HTERT RPE-1 (cell line): ENCODE data around the gene SPAG16.
"Not testable (repeated sequence)": the region's sequence is repeated elsewhere in the genome, so short reads cannot be mapped to it uniquely, and the experiment has no call there.

Experiments used
- in situ Hi-C: fragments of 300-500 bp; cut with MboI; formaldehyde crosslinking; loops from 4 replicates; pipeline ENCODE4 v1.14.3; 2020; ENCODE audit warnings: low sequenced_read_pairs

Gene SPAG16

DNA sequence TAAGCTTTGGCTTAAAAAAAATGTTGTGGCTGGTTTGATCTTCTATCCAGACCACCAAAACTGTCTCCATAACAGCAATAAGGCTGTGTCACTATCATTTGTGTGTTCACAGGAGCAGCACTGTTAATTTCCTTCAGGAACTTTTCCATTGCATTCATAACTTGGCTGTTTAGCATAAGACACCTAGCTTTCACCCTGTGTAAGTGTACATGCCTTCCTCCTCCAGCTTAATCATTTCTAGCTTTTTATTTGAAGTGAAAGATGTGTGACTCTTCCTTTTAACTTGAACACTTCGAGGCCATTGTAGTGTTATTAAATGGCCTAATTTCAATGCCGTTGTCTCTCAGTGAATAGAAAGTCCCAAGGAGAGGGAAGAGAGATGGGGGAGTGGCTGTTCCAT lies 773.7 kb downstream of the SPAG16 start:
- in situ Hi-C loops, result no loop called here

GRCh38 chr2:214062279-214062678 lies 778.0 kb downstream of the SPAG16 start:
- in situ Hi-C loops, result not testable (repeated sequence)

GRCh38 chr2:214064471-214064870 lies 780.2 kb downstream of the SPAG16 start:
- in situ Hi-C loops, result no loop called here

DNA sequence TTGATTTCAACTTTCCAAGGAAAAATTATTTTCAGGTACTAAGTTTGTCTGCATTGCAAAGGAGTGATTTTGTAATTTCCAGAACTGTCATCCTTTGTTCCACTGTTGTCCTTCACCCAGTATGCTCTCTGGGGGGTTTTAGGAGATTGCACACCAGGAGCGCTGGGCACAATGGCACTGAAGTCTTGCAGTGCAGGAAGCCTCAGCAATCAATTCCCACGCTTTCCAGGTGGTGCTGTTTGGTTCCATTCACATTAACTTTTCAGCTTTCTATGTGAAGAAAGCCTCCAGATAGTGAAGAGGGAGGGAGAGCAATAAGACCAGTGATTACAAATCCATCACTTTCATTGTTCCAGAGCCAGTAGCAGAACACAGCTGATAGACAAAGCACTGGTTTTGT lies 782.6 kb downstream of the SPAG16 start:
- in situ Hi-C loops, result no loop called here

GRCh38 chr2:214069254-214069653 lies 785.0 kb downstream of the SPAG16 start:
- in situ Hi-C loops, result no loop called here

GRCh38 chr2:214075456-214075855 lies 791.2 kb downstream of the SPAG16 start:
- in situ Hi-C loops, result no loop called here

- in situ Hi-C loops, result no loop called here
Observed at GRCh38 chr2:214076527-214076926, 792.3 kb downstream of the SPAG16 start.

DNA sequence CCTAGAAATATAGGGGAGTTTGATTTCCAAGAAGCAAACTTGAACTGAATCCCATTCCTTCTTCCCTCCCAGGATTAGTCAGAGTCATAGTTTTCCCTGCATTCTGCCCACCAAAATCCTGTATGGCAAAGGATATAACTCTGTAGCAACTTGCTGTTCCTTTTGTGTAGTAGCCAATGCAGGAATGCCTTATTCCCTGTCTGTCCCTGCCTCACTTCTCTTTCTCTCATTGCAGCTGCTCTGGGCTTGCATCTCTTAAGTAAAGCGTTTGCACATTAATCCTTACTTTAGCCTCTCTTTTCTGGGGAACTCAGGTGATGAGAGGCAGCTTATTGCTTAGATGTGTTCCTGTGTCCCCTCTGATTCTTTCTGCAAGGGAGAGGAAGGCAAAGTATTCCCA lies 793.5 kb downstream of the SPAG16 start:
- in situ Hi-C loops, result no loop called here

DNA sequence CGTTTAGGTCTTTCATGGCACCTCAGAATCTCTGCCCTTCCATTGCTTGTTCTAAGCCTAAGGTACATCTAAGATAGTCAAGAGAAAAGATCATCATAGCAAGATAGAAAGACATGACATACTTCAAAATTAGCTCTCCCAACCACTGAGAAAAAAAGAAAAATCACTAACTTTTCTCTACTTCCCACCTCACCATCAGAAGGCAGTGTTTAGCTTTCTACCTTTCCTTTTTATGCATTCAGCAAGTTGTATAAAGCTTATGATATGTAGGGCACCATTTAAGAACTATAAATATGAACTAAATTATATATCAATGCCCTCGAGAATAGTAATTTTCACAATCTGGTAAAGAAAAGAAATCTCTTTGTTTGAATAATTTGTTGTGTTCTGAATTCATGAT lies 794.8 kb downstream of the SPAG16 start:
- in situ Hi-C loops, result no loop called here

- in situ Hi-C loops, result no loop called here
Observed at GRCh38 chr2:214088536-214088935, 804.3 kb downstream of the SPAG16 start.

- in situ Hi-C loops, result no loop called here
Observed at GRCh38 chr2:214096208-214096715, 812.0 kb downstream of the SPAG16 start.

DNA sequence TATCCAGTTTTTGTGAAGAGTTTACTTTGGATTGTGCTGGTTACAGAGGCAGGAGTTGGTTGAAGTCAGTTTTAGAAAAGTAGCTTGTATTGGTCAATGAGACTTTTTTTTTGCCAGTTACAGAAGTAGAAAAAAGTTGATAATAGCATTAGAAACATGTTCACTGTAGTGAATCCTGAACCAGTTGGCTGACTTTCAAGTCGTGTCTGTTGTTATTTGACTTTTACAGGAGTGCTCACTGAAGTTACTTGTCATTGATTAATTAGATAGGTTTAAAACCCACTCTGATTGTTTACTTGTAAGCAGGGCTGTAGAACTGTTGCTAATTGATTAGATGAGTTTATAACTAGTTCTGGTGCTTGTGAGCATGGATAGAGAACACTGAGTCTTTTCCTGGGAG lies 814.5 kb downstream of the SPAG16 start:
- in situ Hi-C loops, result no loop called here

- in situ Hi-C loops, result no loop called here
Observed at GRCh38 chr2:214100488-214100887, 816.2 kb downstream of the SPAG16 start.

GRCh38 chr2:214103276-214104001 lies 819.2 kb downstream of the SPAG16 start:
- in situ Hi-C loops, result no loop called here

DNA sequence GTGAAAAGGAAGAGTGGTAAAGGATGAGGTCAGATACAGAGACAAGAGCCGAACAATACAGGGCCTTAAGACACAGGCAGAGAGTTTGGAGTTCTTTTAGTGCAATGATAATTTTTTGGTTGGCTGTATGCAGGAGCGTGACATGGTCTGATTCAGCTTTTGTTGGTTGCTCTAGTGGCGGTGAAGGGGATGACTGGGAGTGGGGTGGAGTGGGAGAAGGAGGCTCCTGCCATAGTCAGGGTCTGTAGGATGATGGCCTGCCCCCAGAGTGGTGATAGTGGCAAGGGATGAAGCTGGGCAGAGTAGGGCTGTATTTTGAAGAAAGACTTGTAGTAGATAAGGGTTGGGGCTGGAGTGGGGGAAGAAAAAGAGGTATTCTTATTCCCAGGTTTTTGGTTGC lies 820.0 kb downstream of the SPAG16 start:
- in situ Hi-C loops, result no loop called here

- in situ Hi-C loops, result no loop called here
Observed at GRCh38 chr2:214104967-214105366, 820.7 kb downstream of the SPAG16 start.

- in situ Hi-C loops, result no loop called here
Observed at GRCh38 chr2:214107726-214108125, 823.5 kb downstream of the SPAG16 start.

DNA sequence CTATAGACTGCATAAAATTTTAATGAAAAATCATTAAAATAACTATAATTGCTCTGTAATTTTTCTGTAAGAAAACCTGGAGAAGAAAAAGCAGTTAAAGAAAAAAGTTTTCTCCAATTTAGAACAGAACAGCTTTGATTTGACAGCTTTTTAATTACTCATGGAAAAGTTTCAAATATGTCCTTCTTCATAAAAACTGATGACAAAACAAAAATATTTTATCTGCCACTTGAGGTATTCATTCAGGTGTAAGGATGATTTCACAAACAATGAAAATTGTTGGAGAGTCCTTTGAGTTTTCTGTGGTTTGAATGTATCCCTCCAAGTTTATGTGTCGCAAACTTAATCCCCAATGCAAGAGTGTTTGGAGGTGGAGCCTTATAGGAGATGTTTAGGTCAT lies 824.3 kb downstream of the SPAG16 start:
- in situ Hi-C loops, result no loop called here

GRCh38 chr2:214117054-214117453 lies 832.8 kb downstream of the SPAG16 start:
- in situ Hi-C loops, result no loop called here

- in situ Hi-C loops, result no loop called here
Observed at GRCh38 chr2:214126135-214126534, 841.9 kb downstream of the SPAG16 start.

- in situ Hi-C loops, result no loop called here
Observed at GRCh38 chr2:214127170-214127569, 842.9 kb downstream of the SPAG16 start.

- in situ Hi-C loops, result no loop called here
Observed at GRCh38 chr2:214127571-214127970, 843.3 kb downstream of the SPAG16 start.

DNA sequence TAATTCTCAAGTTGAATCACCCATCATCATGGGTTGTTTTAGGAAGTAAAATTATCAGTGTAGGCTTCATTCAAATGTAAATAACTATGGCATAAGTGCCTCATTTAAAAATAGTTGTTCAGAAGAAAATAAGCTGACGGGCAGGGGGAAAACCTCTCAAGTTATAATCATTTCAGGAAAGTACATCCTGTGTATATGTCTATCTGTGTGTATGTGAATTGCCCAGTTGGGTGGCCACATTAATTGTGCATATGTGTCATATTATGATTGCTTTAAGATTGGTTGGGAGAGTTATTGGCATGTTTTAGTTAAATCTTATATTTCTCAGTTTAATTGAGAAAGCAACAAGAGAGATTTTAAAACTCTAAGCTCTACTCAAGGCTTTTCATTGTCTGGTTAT lies 843.8 kb downstream of the SPAG16 start:
- in situ Hi-C loops, result no loop called here
